ENCODE data around the gene XYLT2.
A peak's percentile ranks its signal among the peaks of the same experiment; 100 is the strongest.
"Not testable (repeated sequence)": the region's sequence is repeated elsewhere in the genome, so short reads cannot be mapped to it uniquely, and the experiment has no call there.

Gene XYLT2

GRCh38 chr17:50345432-50346312 lies at the start of gene XYLT2:
TSS of gene XYLT2 (plus strand) at chr17:50346126. CDS start at chr17:50346141, 15 bp downstream.
- DNase-seq, result peak; percentile 97

- DNase-seq, result peak; percentile 90
Observed at GRCh38 chr17:50297407-50297865, 48.5 kb upstream of the XYLT2 start.

- no peak for DNase-seq
Observed at GRCh38 chr17:50298018-50298417, 47.9 kb upstream of the XYLT2 start.

- DNase-seq, result no peak
Observed at GRCh38 chr17:50299776-50300175, 46.1 kb upstream of the XYLT2 start.

- DNase-seq, result not testable (repeated sequence)
Observed at GRCh38 chr17:50300824-50301223, 45.1 kb upstream of the XYLT2 start.

- DNase-seq, result no peak
Observed at GRCh38 chr17:50301891-50302584, 43.9 kb upstream of the XYLT2 start.

- DNase-seq, result no peak
Observed at GRCh38 chr17:50303051-50303450, 42.9 kb upstream of the XYLT2 start.

- no peak for DNase-seq
Observed at GRCh38 chr17:50303596-50303995, 42.3 kb upstream of the XYLT2 start.

- no peak for DNase-seq
Observed at GRCh38 chr17:50304781-50305404, 41.0 kb upstream of the XYLT2 start.

GRCh38 chr17:50307654-50308053 lies 38.3 kb upstream of the XYLT2 start:
- DNase-seq, result no peak

GRCh38 chr17:50308666-50309065 lies 37.3 kb upstream of the XYLT2 start:
- DNase-seq, result no peak

GRCh38 chr17:50310455-50311111 lies 35.3 kb upstream of the XYLT2 start:
- DNase-seq, result no peak

GRCh38 chr17:50311112-50311460 lies 34.8 kb upstream of the XYLT2 start:
- no peak for DNase-seq

GRCh38 chr17:50311483-50311882 lies 34.4 kb upstream of the XYLT2 start:
- no peak for DNase-seq

- DNase-seq, result no peak
Observed at GRCh38 chr17:50312308-50312707, 33.6 kb upstream of the XYLT2 start.

GRCh38 chr17:50314456-50315011 lies 31.4 kb upstream of the XYLT2 start:
- no peak for DNase-seq

- DNase-seq, result peak; percentile 25
Observed at GRCh38 chr17:50316016-50316587, 29.8 kb upstream of the XYLT2 start.

GRCh38 chr17:50316660-50317059 lies 29.3 kb upstream of the XYLT2 start:
- DNase-seq, result peak; percentile 25

GRCh38 chr17:50317121-50317520 lies 28.8 kb upstream of the XYLT2 start:
- DNase-seq, result no peak

- peak; percentile 39 for DNase-seq
Observed at GRCh38 chr17:50318501-50319285, 27.2 kb upstream of the XYLT2 start.

- DNase-seq, result peak; percentile 17
Observed at GRCh38 chr17:50319306-50320004, 26.5 kb upstream of the XYLT2 start.

Data from activated effector memory CD4-positive, alpha-beta T cell treated with anti-CD3 and anti-CD28 coated beads, Interleukin-2, amount 50 U/mL, for 16 hours (primary cell).